GM21786 (cell line): ENCODE results near the gene GMDS.
A peak's percentile ranks its signal among the peaks of the same experiment; 100 is the strongest.

Source experiments
- ATAC-seq: cut with Tn5 transposase; IDR thresholded peaks from one replicate; pipeline ENCODE4 v1.9.1; 2021; ENCODE audit not compliant: unreplicated experiment

Gene GMDS

GRCh38 chr6:2044192-2044591 lies 201.2 kb downstream of the GMDS start:
- no peak for ATAC-seq

- ATAC-seq, result no peak
These were observed 202.3 kb downstream of the GMDS start for GRCh38 chr6:2042956-2043648.

GRCh38 chr6:2038092-2038491 lies 207.3 kb downstream of the GMDS start:
- ATAC-seq, result no peak

GRCh38 chr6:2037237-2037926 lies 208.0 kb downstream of the GMDS start:
- ATAC-seq, result no peak

- ATAC-seq, result no peak
These were observed 208.7 kb downstream of the GMDS start for GRCh38 chr6:2036710-2037023.

GRCh38 chr6:2035826-2036709 lies 209.3 kb downstream of the GMDS start:
- ATAC-seq, result no peak

- no peak for ATAC-seq
These were observed 210.4 kb downstream of the GMDS start for GRCh38 chr6:2035046-2035445.

GRCh38 chr6:2034256-2034655 lies 211.1 kb downstream of the GMDS start:
- ATAC-seq, result no peak

GRCh38 chr6:2033544-2033943 lies 211.9 kb downstream of the GMDS start:
- no peak for ATAC-seq

GRCh38 chr6:2030682-2031244 lies 214.6 kb downstream of the GMDS start:
- ATAC-seq, result no peak

- no peak for ATAC-seq
These were observed 215.5 kb downstream of the GMDS start for GRCh38 chr6:2029952-2030351.

- no peak for ATAC-seq
These were observed 216.1 kb downstream of the GMDS start for GRCh38 chr6:2029130-2029794.

GRCh38 chr6:2028457-2029038 lies 216.9 kb downstream of the GMDS start:
- peak; percentile 56 for ATAC-seq

GRCh38 chr6:2026133-2026532 lies 219.3 kb downstream of the GMDS start:
- no peak for ATAC-seq

GRCh38 chr6:2021713-2022125 lies 223.7 kb downstream of the GMDS start:
- no peak for ATAC-seq

- no peak for ATAC-seq
These were observed 224.5 kb downstream of the GMDS start for GRCh38 chr6:2020909-2021308.

GRCh38 chr6:2019051-2019450 lies 226.4 kb downstream of the GMDS start:
- no peak for ATAC-seq

- no peak for ATAC-seq
These were observed 229.4 kb downstream of the GMDS start for GRCh38 chr6:2016040-2016439.

- ATAC-seq, result no peak
These were observed 236.9 kb downstream of the GMDS start for GRCh38 chr6:2008383-2008976.

GRCh38 chr6:2007165-2007564 lies 238.2 kb downstream of the GMDS start:
- ATAC-seq, result no peak
